ENCODE measurements around the gene DNAH5.
"Not testable (repeated sequence)": the region's sequence is repeated elsewhere in the genome, so short reads cannot be mapped to it uniquely, and the experiment has no call there.

DNAH5 gene, protein sequence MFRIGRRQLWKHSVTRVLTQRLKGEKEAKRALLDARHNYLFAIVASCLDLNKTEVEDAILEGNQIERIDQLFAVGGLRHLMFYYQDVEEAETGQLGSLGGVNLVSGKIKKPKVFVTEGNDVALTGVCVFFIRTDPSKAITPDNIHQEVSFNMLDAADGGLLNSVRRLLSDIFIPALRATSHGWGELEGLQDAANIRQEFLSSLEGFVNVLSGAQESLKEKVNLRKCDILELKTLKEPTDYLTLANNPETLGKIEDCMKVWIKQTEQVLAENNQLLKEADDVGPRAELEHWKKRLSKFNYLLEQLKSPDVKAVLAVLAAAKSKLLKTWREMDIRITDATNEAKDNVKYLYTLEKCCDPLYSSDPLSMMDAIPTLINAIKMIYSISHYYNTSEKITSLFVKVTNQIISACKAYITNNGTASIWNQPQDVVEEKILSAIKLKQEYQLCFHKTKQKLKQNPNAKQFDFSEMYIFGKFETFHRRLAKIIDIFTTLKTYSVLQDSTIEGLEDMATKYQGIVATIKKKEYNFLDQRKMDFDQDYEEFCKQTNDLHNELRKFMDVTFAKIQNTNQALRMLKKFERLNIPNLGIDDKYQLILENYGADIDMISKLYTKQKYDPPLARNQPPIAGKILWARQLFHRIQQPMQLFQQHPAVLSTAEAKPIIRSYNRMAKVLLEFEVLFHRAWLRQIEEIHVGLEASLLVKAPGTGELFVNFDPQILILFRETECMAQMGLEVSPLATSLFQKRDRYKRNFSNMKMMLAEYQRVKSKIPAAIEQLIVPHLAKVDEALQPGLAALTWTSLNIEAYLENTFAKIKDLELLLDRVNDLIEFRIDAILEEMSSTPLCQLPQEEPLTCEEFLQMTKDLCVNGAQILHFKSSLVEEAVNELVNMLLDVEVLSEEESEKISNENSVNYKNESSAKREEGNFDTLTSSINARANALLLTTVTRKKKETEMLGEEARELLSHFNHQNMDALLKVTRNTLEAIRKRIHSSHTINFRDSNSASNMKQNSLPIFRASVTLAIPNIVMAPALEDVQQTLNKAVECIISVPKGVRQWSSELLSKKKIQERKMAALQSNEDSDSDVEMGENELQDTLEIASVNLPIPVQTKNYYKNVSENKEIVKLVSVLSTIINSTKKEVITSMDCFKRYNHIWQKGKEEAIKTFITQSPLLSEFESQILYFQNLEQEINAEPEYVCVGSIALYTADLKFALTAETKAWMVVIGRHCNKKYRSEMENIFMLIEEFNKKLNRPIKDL (N-terminal part only)

GRCh38 chr5:13944560-13945199, at the start of gene DNAH5:
Gene DNAH5 (minus strand): TSS chr5:13944688. CDS start chr5:13944438, 250 bp downstream.
- no peak for DNase-seq

DNA sequence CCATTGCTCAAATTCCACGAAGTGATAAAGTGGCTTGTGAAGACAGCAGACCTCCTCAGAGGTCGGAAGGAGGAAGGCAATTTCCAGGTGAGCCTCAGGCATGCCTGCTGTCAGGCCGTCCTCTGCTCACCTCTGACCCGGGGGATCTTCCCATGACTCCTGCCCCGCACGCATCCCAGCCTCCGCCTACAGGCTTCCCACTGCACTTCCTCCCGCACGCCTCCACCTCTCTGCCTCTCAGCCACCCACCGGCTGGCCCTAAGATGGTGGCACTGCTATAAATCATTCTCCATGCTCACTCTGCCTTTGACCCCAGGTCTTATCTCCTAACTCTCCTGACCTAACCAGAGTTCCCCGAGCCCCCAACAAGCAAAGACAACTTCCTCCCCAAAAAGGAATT, 49.4 kb upstream of the DNAH5 start:
- no peak for DNase-seq

GRCh38 chr5:13992795-13993194, 48.3 kb upstream of the DNAH5 start:
- DNase-seq = no peak

- DNase-seq = no peak
These were observed 46.9 kb upstream of the DNAH5 start for GRCh38 chr5:13991365-13991764.

DNA sequence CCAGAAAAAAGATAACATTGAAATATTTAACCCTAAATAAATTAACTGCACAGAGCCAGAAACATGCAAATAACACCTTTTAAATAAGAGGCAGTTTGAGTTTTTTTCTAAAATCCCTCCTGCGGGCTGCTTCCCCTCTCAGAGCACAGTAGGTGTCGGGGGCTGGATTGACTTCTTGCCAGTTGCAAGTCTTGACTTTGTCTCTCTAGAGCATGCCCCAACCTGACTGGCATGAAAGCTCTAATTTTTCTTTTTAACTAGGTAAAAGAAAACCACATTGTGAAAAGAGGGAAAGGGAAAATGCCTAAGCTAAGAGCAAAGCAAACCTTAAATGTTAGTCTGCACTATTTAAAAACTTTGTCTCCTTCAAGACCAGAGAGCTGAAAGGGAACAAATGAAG, 46.4 kb upstream of the DNAH5 start:
- no peak for DNase-seq

GRCh38 chr5:13989832-13990231, 45.3 kb upstream of the DNAH5 start:
- no peak for DNase-seq

- DNase-seq = no peak
These were observed 43.5 kb upstream of the DNAH5 start for GRCh38 chr5:13987843-13988464.

DNA sequence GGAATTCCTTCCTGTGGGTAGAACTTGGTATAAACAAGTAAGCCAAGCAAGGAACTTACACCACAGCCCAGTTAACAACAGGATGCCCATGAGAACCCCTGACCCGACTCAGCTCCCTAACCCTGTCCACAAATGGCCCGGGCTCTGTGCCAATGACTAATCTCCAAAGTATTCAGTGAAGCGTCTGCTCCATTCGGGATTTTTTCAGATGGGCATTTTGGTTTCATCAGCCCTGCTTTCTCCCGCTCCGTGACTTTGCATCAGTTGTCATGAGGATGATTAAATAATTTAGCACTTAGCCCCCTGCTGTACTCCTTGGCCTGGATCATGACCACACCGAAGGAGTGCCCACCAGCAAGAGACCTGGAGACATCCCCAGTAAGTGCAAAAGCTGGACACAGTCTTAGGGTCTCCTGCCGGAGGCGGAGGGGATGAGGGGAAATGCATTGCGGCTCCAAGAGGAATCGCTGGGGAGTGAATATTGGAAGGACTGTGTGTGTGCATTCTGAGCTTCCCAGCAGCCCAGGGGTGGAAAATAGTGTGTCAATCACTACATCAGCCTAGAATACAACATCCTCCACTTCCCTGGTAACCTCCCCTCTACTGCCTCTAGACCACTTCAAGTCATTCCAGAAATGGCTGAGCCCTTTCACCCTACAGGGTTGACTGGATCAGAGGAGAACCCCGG, 41.4 kb upstream of the DNAH5 start:
- no peak for DNase-seq

- DNase-seq = not testable (repeated sequence)
These were observed 40.4 kb upstream of the DNAH5 start for GRCh38 chr5:13984888-13985287.

DNA sequence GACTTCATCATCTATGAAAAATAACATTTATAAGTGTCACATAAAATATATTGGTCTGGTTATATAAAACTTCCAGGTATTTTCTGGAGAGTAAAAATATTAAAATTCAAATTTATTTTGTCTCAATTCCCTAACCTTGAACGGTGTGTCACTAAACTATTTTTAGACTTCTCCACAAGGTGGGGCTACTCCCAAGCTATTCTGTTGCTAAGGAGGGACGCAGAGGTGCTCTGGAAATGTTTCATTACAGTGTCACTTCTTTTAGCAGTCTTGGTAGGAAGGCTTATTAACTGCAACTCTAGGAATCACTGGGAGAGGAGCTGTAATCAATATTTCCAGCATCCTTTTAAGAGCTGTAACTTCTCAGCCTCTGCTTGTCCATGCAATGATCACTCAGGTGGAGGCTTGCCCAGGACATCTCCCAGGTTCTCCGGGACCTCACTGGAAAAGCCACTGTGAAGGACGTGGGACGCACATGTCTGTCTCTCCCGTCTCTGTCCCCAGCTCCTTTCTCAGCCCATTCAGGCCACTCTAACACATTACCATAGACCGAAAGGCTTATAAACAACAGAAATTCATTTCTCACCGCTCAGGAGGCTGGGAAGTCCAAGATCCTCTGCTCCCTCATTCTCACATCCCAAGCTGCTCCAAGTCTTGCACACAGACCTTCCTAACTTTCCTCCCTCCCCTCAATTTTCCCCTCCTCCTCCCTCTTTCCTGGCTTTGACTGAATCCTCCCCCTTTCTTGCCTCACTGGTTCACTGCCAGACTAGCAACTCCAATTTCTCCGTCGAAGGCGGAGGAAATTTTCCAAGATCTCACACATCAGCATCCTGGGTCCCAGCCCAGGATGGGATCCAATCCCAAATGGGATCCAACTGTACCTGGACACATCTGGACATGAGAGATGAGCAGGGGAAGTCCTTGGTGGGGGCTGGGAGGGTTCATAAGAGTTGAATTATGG, 32.7 kb upstream of the DNAH5 start:
- no peak for DNase-seq

DNA sequence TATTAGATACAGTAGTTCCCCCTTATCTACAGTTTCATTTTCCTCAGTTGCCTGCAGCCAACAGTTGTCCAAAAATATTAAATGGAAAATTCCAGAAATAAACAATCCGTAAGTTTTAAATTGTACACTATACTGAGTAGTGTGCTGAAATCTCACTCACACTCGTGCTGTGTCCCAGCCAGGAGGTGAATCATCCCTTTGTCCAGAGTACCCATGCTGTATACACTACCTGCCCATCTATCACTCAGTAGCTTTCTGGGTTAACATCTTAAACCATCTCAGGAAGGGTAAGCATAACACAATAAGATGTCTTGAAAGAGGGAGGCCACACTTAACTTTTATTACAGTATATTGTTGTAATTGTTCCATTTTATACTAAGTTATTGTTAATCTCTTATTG, 31.7 kb upstream of the DNAH5 start:
- DNase-seq = no peak

DNA sequence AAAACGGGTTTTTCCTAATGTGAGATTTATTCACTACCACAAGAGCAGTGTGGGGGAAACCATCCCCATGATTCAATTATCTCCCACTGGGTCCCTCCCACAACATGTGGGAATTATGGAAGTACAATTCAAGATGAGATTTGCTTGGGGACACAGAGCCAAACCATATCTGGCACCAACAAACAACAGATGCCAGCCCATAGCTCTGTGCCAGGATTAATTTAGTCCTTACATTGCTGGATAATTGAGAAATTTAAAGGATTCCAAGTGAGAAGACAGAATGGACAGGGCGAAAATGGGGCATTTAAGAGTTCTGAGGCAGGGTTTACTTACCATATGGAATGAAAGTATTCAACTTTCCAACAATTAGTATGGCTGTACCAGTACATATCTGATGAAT, 30.8 kb upstream of the DNAH5 start:
- no peak for DNase-seq

DNA sequence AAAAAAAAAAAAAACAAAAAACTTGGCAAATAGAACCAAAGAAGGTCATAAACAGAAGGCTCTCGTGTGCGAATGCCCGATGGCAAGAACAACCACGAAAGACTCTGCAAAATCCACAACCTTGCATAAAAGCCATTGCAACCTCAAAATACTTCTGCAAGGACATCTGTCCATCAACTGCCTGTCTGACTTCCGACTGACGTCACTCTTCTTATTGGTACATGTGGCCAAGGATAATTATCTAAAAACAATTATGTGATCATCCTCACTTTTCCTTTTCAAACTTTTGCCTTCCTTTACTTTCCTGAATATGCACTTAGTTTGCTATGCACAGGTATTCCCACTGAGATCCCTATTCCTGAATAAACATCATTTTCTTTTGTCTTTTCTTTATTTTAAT, 29.2 kb upstream of the DNAH5 start:
- DNase-seq = no peak

GRCh38 chr5:13972029-13972428, 27.5 kb upstream of the DNAH5 start:
- DNase-seq = no peak

DNA sequence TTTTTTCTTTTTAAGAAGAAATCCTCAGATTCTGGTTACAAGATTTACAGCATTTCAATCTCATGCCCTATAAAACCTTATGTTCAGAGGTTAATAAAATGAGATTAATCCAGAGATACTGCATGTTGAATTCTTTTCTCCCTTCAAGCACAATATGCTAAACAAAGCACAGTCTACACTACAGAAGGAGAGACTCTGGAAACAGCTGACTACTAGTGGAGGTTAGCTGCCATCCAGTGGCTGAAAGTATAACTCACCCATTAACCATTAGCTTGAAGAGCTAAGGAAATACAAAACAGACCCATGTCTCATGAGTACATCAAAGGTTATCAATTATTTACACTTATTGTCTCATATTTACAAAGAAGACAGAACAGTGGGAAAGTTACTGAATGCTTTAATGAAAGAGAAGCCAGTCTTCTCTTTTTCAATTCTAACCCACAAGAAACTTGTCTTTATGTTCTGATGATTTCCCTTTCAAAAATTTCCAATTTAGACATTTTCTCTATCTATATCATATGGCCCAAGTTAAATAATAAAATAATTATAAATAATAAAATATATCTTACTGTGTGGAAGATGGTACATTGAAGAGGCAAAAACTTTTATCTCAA, 12.7 kb upstream of the DNAH5 start:
- no peak for DNase-seq

GRCh38 chr5:13956471-13956870, 12.0 kb upstream of the DNAH5 start:
- DNase-seq = no peak

DNA sequence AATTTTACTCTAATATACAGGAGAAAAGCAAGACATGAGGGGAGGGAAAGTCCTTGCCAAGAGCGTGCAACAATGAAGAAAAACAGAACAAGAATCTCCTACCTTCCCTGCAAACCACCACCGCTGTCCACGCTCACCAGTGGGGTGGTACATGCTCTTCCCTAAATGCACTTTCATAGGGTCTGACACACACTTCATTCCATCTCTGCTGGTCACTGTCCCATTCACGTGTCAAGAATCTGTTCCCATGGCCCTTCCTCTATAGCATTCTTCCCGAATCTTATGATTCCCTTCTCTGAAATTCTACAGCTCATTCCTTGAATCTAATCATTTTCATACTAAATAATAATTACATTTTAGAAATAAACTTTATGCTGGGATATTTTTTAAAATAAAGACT, 11.4 kb upstream of the DNAH5 start:
- no peak for DNase-seq

GRCh38 chr5:13946111-13946510, 1.6 kb upstream of the DNAH5 start:
- DNase-seq = no peak

GRCh38 chr5:13945271-13945670, 783 bp upstream of the DNAH5 start:
- no peak for DNase-seq

DNA sequence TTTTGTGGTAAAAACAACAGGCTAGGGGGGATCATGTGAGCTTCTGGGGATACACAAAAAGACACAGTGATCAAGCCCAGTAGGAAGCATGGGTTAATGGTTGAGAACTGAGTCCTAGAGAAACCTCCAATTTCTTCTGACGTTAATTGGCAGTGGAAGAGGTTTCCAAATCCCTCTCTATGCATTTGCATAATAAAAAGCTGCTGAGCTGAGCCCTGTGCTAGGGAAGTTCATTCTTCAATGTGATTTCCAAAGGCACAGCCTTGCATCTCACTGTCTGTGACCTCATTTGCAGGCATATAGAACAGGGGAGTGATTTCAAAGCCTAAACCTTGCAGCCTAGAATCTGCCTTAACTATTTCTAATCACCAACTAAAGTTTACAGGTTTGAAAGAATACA, 812 bp downstream of the DNAH5 start:
- DNase-seq = no peak

Measured in activated gamma-delta T cell treated with Interleukin-2 at 50 U/mL for 16 hours (primary cell).